ENCODE results near the gene CDHR2.

The CDHR2 gene

DNA sequence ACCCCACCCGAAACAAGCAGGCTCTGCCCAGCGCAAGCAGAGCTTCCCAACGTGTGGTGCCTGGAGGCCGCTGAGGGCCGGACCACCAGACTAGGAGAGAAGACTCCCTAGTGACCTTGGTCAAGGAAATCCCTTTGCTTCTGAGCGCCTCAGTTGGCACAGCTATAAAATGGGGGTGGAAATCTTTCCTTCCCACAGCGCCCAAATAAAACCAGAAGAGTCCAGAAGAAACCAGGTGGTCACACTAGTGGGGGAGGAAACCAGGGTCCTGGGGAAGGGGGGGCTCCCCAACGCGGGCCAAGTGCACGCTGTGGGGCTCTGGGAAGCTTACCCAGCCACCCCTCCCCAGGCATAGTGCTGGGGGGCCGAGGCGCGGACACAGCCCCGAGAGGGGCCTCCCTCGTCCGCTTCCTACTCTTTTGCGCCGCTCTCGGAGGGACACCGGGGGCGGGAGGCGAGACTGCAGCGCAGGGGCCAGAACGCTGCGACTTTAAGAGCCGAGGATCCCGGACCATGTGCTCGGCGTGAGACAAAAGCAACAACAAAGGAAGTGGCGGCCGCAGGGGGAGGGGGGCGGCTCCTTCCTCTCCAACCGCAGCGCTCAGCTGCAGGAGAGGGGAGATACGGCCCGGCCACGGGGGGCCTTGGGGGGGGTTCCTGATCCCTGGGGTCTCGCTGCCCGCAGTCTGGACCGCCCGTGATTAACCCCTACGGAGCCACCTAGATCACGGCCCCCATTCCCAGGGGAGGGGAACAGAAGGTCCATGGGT is 12.8 kb upstream of the CDHR2 start (continued):
- TF ChIP-seq, protein P1, sequence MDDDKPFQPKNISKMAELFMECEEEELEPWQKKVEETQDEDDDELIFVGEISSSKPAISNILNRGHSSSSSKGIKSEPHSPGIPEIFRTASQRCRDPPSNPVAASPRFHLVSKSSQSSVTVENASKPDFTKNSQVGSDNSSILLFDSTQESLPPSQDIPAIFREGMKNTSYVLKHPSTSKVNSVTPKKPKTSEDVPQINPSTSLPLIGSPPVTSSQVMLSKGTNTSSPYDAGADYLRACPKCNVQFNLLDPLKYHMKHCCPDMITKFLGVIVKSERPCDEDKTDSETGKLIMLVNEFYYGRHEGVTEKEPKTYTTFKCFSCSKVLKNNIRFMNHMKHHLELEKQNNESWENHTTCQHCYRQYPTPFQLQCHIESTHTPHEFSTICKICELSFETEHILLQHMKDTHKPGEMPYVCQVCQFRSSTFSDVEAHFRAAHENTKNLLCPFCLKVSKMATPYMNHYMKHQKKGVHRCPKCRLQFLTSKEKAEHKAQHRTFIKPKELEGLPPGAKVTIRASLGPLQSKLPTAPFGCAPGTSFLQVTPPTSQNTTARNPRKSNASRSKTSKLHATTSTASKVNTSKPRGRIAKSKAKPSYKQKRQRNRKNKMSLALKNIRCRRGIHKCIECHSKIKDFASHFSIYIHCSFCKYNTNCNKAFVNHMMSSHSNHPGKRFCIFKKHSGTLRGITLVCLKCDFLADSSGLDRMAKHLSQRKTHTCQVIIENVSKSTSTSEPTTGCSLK (tag by site-specific recombination; IDR thresholded peaks at IDR 0.05) = no peak
- TF ChIP-seq ZNF510 (tag by site-specific recombination; IDR thresholded peaks at IDR 0.05; ENCODE audit: insufficient replicate concordance) (no peak), ZNF37A (tag by site-specific recombination; IDR thresholded peaks at IDR 0.05) (no peak), PRDM1 (tag by site-specific recombination; IDR thresholded peaks at IDR 0.05) (no peak), ZFP41 (tag by site-specific recombination; IDR thresholded peaks at IDR 0.05; ENCODE audit: borderline replicate concordance) (no peak), CTCF (tag by site-specific recombination; IDR thresholded peaks at IDR 0.05) (no peak), GLI4 (tag by site-specific recombination; IDR thresholded peaks at IDR 0.05) (no peak), ZNF157 (tag by site-specific recombination; IDR thresholded peaks at IDR 0.05) (no peak), ZNF211 (tag by site-specific recombination; IDR thresholded peaks at IDR 0.05; ENCODE audit: low read depth) (no peak), INSM2 (tag by site-specific recombination; IDR thresholded peaks at IDR 0.05) (no peak)
- TF ChIP-seq, protein P2, sequence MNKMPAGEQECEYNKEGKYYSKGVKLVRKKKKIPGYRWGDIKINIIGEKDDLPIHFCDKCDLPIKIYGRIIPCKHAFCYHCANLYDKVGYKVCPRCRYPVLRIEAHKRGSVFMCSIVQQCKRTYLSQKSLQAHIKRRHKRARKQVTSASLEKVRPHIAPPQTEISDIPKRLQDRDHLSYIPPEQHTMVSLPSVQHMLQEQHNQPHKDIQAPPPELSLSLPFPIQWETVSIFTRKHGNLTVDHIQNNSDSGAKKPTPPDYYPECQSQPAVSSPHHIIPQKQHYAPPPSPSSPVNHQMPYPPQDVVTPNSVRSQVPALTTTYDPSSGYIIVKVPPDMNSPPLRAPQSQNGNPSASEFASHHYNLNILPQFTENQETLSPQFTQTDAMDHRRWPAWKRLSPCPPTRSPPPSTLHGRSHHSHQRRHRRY (tag by site-specific recombination; IDR thresholded peaks at IDR 0.05) = no peak
- TF ChIP-seq, protein P3, sequence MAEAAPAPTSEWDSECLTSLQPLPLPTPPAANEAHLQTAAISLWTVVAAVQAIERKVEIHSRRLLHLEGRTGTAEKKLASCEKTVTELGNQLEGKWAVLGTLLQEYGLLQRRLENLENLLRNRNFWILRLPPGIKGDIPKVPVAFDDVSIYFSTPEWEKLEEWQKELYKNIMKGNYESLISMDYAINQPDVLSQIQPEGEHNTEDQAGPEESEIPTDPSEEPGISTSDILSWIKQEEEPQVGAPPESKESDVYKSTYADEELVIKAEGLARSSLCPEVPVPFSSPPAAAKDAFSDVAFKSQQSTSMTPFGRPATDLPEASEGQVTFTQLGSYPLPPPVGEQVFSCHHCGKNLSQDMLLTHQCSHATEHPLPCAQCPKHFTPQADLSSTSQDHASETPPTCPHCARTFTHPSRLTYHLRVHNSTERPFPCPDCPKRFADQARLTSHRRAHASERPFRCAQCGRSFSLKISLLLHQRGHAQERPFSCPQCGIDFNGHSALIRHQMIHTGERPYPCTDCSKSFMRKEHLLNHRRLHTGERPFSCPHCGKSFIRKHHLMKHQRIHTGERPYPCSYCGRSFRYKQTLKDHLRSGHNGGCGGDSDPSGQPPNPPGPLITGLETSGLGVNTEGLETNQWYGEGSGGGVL (tag by site-specific recombination; IDR thresholded peaks at IDR 0.05) = peak; percentile 89

GRCh38 chr5:176536902-176537553 is 12.1 kb upstream of the CDHR2 start, which contains the start of gene RNF44:
Gene RNF44 (minus strand): TSS chr5:176537402. CDS start chr5:176532472, 4,930 bp downstream.
- CTCF ChIA-PET = interaction anchor here (1.0 to 1.2 kb wide), 3 partner anchors 120 to 122 kb away, joined by 3 to 5 read pairs (median 3); no protein-coding TSS in a partner anchor
- POLR2A ChIA-PET = interaction anchor here (0.5 to 2.1 kb wide), 22 partner anchors 10 to 826 kb away, joined by 3 to 14 read pairs (median 4); partner anchors contain the start of genes CDHR2, CLTB, EIF4E1B and FAF2
- Histone ChIP-seq H3K36me3 (ENCODE audit: control insufficient read depth in 2 of 2, insufficient read depth in 1 of 2, low read length in 2 of 2) (peaks cover 0 to 11% of the 10 kb centered on the region in 2 experiments; a peak in 1 of 3 replicates), H3K4me1 (ENCODE audit: control insufficient read depth, insufficient read depth, low read length) (peaks cover 8% of the 10 kb centered on the region; the same call in 1 of the 2 replicates), H3K27ac (ENCODE audit: extremely low read depth, low read depth, low read length) (peak within 1 kb of the TSS; percentile 91), H3K4me3 (ENCODE audit: low read depth, low read length) (peak within 1 kb of the TSS; percentile 85), H3K9me3 (ENCODE audit: control insufficient read depth, insufficient read depth, low read depth, low read length) (no peaks in the 10 kb centered on the region)
- TF ChIP-seq MEIS1 (CRISPR knock-in tag; IDR thresholded peaks at IDR 0.05; ENCODE audit: borderline replicate concordance) = no peak
- TF ChIP-seq, protein P4, sequence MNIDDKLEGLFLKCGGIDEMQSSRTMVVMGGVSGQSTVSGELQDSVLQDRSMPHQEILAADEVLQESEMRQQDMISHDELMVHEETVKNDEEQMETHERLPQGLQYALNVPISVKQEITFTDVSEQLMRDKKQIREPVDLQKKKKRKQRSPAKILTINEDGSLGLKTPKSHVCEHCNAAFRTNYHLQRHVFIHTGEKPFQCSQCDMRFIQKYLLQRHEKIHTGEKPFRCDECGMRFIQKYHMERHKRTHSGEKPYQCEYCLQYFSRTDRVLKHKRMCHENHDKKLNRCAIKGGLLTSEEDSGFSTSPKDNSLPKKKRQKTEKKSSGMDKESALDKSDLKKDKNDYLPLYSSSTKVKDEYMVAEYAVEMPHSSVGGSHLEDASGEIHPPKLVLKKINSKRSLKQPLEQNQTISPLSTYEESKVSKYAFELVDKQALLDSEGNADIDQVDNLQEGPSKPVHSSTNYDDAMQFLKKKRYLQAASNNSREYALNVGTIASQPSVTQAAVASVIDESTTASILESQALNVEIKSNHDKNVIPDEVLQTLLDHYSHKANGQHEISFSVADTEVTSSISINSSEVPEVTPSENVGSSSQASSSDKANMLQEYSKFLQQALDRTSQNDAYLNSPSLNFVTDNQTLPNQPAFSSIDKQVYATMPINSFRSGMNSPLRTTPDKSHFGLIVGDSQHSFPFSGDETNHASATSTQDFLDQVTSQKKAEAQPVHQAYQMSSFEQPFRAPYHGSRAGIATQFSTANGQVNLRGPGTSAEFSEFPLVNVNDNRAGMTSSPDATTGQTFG (tag by site-specific recombination; IDR thresholded peaks at IDR 0.05; ENCODE audit: borderline replicate concordance) = no peak
- TF ChIP-seq BCL11B (tag by site-specific recombination; IDR thresholded peaks at IDR 0.05; ENCODE audit: low read depth) = no peak
- no peak for TF ChIP-seq ZNF777 (tag by site-specific recombination; IDR thresholded peaks at IDR 0.05; ENCODE audit: borderline replicate concordance)
- TF ChIP-seq ZNF175 (tag by site-specific recombination; IDR thresholded peaks at IDR 0.05) = no peak
- no peak for TF ChIP-seq MYNN (tag by site-specific recombination; IDR thresholded peaks at IDR 0.05; ENCODE audit: borderline replicate concordance)
- TF ChIP-seq GLIS2 (tag by site-specific recombination; IDR thresholded peaks at IDR 0.05) = peak; percentile 47
- TF ChIP-seq ZNF704 (tag by site-specific recombination; IDR thresholded peaks at IDR 0.05) = no peak
- no peak for TF ChIP-seq ZNF221 (tag by site-specific recombination; IDR thresholded peaks at IDR 0.05; ENCODE audit: borderline replicate concordance)
- no peak for TF ChIP-seq ZNF211 (tag by site-specific recombination; IDR thresholded peaks at IDR 0.05; ENCODE audit: low read depth)
